GM23338 (cell line): Measurements from ENCODE around the gene NXF1. TPM values are rescaled to one million over a fixed set of nuclear protein-coding genes. Genes with fewer than 3 reads are reported as not detected.

Experiments
- ATAC-seq: fragments of 200-7000 bp; cut with Tn5 transposase; 3 replicates; pipeline ENCODE4 v1.9.1; 2020
- DNase-seq: peaks from one replicate; pipeline ENCODE4 v3.0.0-alpha.2; 2015; ENCODE audit warnings: low spot score
- H2AFZ ChIP-seq: fragments of 200-600 bp; sonication (generic); 2 replicates; pipeline ENCODE4 v1.8.0; 2016; ENCODE audit warnings: antibody characterized with exemption, mild to moderate bottlenecking, moderate library complexity
- H3F3A ChIP-seq: fragments of 200-600 bp; sonication (generic); replicated peaks from 2 replicates; pipeline ENCODE4 v1.8.0; 2017; ENCODE audit warnings: antibody characterized with exemption, mixed run types, low read depth
- H3K27ac ChIP-seq: fragments of 200-600 bp; sonication (generic); 2 replicates; pipeline ENCODE4 v1.6.1; 2016; ENCODE audit warnings: low read depth
- H3K27me3 ChIP-seq: fragments of 200-600 bp; sonication (generic); 2 replicates; pipeline ENCODE4 v1.8.0; 2016; ENCODE audit warnings: mild to moderate bottlenecking, mixed run types, moderate library complexity; ENCODE audit not compliant: insufficient read depth
- H3K36me3 ChIP-seq: fragments of 200-600 bp; sonication (generic); 2 replicates; pipeline ENCODE4 v1.8.0; 2016; ENCODE audit warnings: mild to moderate bottlenecking; ENCODE audit not compliant: insufficient read depth
- H3K4me1 ChIP-seq: fragments of 200-600 bp; sonication (generic); 2 replicates; pipeline ENCODE4 v1.8.0; 2016; ENCODE audit warnings: mild to moderate bottlenecking, moderate library complexity; ENCODE audit not compliant: insufficient read depth
- H3K4me2 ChIP-seq: fragments of 200-600 bp; sonication (generic); 2 replicates; pipeline ENCODE4 v1.7.1; 2017; ENCODE audit warnings: mixed run types
- H3K4me3 ChIP-seq: fragments of 200-600 bp; sonication (generic); 2 replicates; pipeline ENCODE4 v1.6.1; 2016; ENCODE audit warnings: mixed run types
- H3K79me2 ChIP-seq: fragments of 200-600 bp; sonication (generic); replicated peaks from 2 replicates; pipeline ENCODE4 v1.8.0; 2017; ENCODE audit warnings: mild to moderate bottlenecking; ENCODE audit not compliant: insufficient read depth
- H3K9me2 ChIP-seq: fragments of 200-600 bp; sonication (generic); 2 replicates; pipeline ENCODE4 v1.8.0; 2017; ENCODE audit not compliant: insufficient read depth
- H4K20me1 ChIP-seq: fragments of 200-600 bp; sonication (generic); replicated peaks from 2 replicates; pipeline ENCODE4 v1.8.0; 2017; ENCODE audit warnings: mild to moderate bottlenecking; ENCODE audit not compliant: insufficient read depth
- H3K27ac Mint-ChIP-seq: 2 replicates; pipeline ENCODE4 v1.8.0; 2020; ENCODE audit warnings: inconsistent platforms, mild to moderate bottlenecking, moderate library complexity, mixed read lengths
- H3K27me3 Mint-ChIP-seq: 3 replicates; pipeline ENCODE4 v1.8.0; 2022; ENCODE audit warnings: low read depth, mild to moderate bottlenecking, moderate library complexity, mixed read lengths, inconsistent platforms; ENCODE audit not compliant: insufficient read depth, poor library complexity
- H3K36me3 Mint-ChIP-seq: 3 replicates; pipeline ENCODE4 v1.8.0; 2021; ENCODE audit warnings: low read depth, mild to moderate bottlenecking, inconsistent platforms, moderate library complexity, mixed read lengths
- H3K4me1 Mint-ChIP-seq: 3 replicates; pipeline ENCODE4 v1.8.0; 2020; ENCODE audit warnings: mild to moderate bottlenecking, inconsistent platforms, mixed read lengths
- H3K4me3 Mint-ChIP-seq: 3 replicates; pipeline ENCODE4 v1.8.0; 2021; ENCODE audit warnings: moderate library complexity, mild to moderate bottlenecking, inconsistent platforms, mixed read lengths
- H3K9me3 Mint-ChIP-seq: 3 replicates; pipeline ENCODE4 v1.8.0; 2020; ENCODE audit warnings: moderate library complexity, mild to moderate bottlenecking, inconsistent platforms, mixed read lengths
- CREB1 ChIP-seq: fragments of 250-450 bp; sonication (Bioruptor Pico); IDR thresholded peaks from 2 replicates; pipeline ENCODE4 v1.5.0; 2020; ENCODE audit warnings: low read depth, mild to moderate bottlenecking, moderate library complexity
- CTCF ChIP-seq, 2 experiments: fragments of 200-600 bp in 1 of 2; sonication (generic) in 1 of 2; conservative IDR thresholded peaks; 2 replicates each; pipeline versions ENCODE4 v1.5.1 to v1.6.1; 2016 to 2017; ENCODE audit warnings: antibody characterized with exemption in 2 of 2, low read depth in 2 of 2, mild to moderate bottlenecking in 2 of 2, moderate library complexity in 1 of 2
- EZH2 ChIP-seq: fragments of 200-600 bp; sonication (generic); IDR thresholded peaks from one replicate; pipeline ENCODE4 v1.8.0; 2017; ENCODE audit warnings: antibody characterized with exemption, mild to moderate bottlenecking, low read depth; ENCODE audit not compliant: unreplicated experiment
- EZH2phosphoT487 ChIP-seq: fragments of 200-600 bp; sonication (generic); IDR thresholded peaks from one replicate; pipeline ENCODE4 v1.8.1; 2018; ENCODE audit warnings: antibody characterized with exemption; ENCODE audit not compliant: unreplicated experiment
- JUNB ChIP-seq: IDR thresholded peaks from one replicate; pipeline ENCODE4 v1.6.1; 2016; ENCODE audit warnings: antibody characterized with exemption; ENCODE audit not compliant: unreplicated experiment
- POLR2AphosphoS5 ChIP-seq: IDR thresholded peaks from 2 replicates; pipeline ENCODE4 v1.6.1; 2016; ENCODE audit warnings: antibody characterized with exemption, low read depth
- REST ChIP-seq: IDR thresholded peaks from one replicate; pipeline ENCODE4 v1.6.1; 2018; ENCODE audit warnings: antibody characterized with exemption; ENCODE audit not compliant: unreplicated experiment
- STAT1 ChIP-seq: IDR thresholded peaks from one replicate; pipeline ENCODE4 v1.6.1; 2016; ENCODE audit warnings: antibody characterized with exemption; ENCODE audit not compliant: unreplicated experiment
- ZNF114 ChIP-seq: fragments of 250-450 bp; sonication (Bioruptor Pico); IDR thresholded peaks from 2 replicates; pipeline ENCODE4 v1.5.0; 2020; ENCODE audit warnings: mild to moderate bottlenecking, moderate library complexity
- ZNF331 ChIP-seq: fragments of 250-450 bp; sonication (Bioruptor Pico); IDR thresholded peaks from 2 replicates; pipeline ENCODE4 v1.5.0; 2020; ENCODE audit warnings: low read depth, mild to moderate bottlenecking, moderate library complexity
- polyA plus RNA-seq: library from polyadenylated mRNA; unstranded; fragments of >200 nt; fragmentation: Nextera tagmentation; extraction: Ambion mirVana; gene quantifications from 2 replicates; pipeline ENCODE4 v1.2.1, GENCODE V29; 2016
- total RNA-seq: library from RNA; depleted of rRNA; stranded (reverse); fragments of >200 nt; shearing (Covaris generic); gene quantifications from 2 replicates; pipeline ENCODE4 v1.2.3, GENCODE V29; 2014
- TF ChIP-seq, protein P1 (sequence below): IDR thresholded peaks from 2 replicates; pipeline ENCODE4 v1.6.1; 2016; ENCODE audit warnings: antibody characterized with exemption

Gene NXF1
- total and polyA plus RNA-seq, 2 experiments from 2014 or later, result 31.7 to 31.8 TPM

DNA sequence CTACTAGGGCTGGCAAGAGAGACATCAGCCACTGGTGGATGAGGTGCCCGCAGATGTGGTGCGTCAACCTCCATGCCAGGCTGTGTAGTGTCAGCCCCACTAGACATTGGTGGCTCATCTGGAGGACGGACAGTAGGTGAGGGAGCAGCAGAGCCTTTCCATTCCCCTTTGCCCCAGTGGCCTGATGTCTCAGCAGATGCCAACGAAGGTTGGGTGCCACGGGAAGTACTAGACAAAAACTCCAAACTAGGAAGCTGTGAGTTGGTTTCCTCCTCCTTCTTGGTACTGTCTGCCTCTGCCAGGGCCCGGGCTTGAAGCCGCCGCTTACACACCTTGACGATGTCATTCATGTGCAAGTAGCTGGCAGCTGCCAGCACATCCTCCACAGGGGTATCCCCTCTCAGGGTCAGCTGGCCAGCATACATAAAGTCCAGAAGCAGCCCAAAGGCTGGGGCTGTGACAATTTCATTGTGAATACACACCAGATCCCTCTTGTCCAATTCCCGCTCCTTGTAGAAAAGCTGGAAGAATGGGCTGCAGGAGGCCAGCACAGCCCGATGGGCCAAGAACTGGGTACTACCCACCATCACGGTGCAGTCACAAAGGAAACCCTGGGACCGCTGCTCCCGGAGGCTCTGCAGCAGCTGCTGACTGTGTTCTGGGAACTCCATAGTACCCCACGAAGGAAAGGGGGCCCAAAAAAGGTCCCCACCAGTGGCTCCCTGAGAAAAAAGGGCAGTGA lies 52.1 kb downstream of the NXF1 start:
- H3K9me2 ChIP-seq, result no peaks in the 10 kb centered on the region
- H3K36me3 ChIP-seq, result peaks cover 41% of the 10 kb centered on the region
- H3K27ac ChIP-seq, result peak overlapping the region; percentile 86; the same call in 1 of the 2 replicates
- Mint-ChIP-seq H3K4me3 (peak overlapping the region; percentile 98), H3K27ac (peak overlapping the region; percentile 97), H3K36me3 (peaks cover 72% of the 10 kb centered on the region), H3K9me3 (peaks cover 2% of the 10 kb centered on the region; the same call in 1 of the 3 replicates), H3K4me1 (peaks cover 22% of the 10 kb centered on the region), H3K27me3 (peaks cover 20% of the 10 kb centered on the region)
- H3K79me2 ChIP-seq, result peaks cover 78% of the 10 kb centered on the region
- DNase-seq, result no peak
- peaks cover 25% of the 10 kb centered on the region; the same call in 1 of the 2 replicates for H3K4me1 ChIP-seq
- H3F3A ChIP-seq, result peaks cover 41% of the 10 kb centered on the region
- peak overlapping the region; percentile 71 for H3K4me2 ChIP-seq
- peak overlapping the region; percentile 69 for H3K4me3 ChIP-seq
- no peaks in the 10 kb centered on the region for H3K27me3 ChIP-seq
- H2AFZ ChIP-seq, result no peak overlapping the region
- H4K20me1 ChIP-seq, result peaks cover 43% of the 10 kb centered on the region
- no peak for TF ChIP-seq JUNB
- TF ChIP-seq, protein P1, sequence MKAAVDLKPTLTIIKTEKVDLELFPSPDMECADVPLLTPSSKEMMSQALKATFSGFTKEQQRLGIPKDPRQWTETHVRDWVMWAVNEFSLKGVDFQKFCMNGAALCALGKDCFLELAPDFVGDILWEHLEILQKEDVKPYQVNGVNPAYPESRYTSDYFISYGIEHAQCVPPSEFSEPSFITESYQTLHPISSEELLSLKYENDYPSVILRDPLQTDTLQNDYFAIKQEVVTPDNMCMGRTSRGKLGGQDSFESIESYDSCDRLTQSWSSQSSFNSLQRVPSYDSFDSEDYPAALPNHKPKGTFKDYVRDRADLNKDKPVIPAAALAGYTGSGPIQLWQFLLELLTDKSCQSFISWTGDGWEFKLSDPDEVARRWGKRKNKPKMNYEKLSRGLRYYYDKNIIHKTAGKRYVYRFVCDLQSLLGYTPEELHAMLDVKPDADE, result no peak
- no peak for TF ChIP-seq POLR2AphosphoS5
- TF ChIP-seq EZH2, result no peak
- no peak for TF ChIP-seq ZNF114
- no peak for TF ChIP-seq REST
- no peak for TF ChIP-seq CREB1 (CRISPR knock-in tag)
- no peak for TF ChIP-seq ZNF331 (CRISPR knock-in tag)
- TF ChIP-seq CTCF (conservative IDR thresholded peaks at IDR 0.05; ENCODE audit: low read depth in 2 of 2), result no peak
- TF ChIP-seq STAT1, result no peak
- no peak for TF ChIP-seq EZH2phosphoT487
- no peak for ATAC-seq
